Measurements from ENCODE around the gene MFAP3. TPM values are rescaled to one million over a fixed set of nuclear protein-coding genes. Genes with fewer than 3 reads are reported as not detected.

Gene MFAP3
- total and polyA plus RNA-seq, 10 of the 15 experiments (the other 5 are each of a cell fraction or from before 2014, with no cell fraction given), result 2.5 to 22.9 (median 13.4) TPM

GRCh38 chr5:154059583-154059982 is 20.8 kb downstream of the MFAP3 start (continued):
- TF ChIP-seq, protein P1, sequence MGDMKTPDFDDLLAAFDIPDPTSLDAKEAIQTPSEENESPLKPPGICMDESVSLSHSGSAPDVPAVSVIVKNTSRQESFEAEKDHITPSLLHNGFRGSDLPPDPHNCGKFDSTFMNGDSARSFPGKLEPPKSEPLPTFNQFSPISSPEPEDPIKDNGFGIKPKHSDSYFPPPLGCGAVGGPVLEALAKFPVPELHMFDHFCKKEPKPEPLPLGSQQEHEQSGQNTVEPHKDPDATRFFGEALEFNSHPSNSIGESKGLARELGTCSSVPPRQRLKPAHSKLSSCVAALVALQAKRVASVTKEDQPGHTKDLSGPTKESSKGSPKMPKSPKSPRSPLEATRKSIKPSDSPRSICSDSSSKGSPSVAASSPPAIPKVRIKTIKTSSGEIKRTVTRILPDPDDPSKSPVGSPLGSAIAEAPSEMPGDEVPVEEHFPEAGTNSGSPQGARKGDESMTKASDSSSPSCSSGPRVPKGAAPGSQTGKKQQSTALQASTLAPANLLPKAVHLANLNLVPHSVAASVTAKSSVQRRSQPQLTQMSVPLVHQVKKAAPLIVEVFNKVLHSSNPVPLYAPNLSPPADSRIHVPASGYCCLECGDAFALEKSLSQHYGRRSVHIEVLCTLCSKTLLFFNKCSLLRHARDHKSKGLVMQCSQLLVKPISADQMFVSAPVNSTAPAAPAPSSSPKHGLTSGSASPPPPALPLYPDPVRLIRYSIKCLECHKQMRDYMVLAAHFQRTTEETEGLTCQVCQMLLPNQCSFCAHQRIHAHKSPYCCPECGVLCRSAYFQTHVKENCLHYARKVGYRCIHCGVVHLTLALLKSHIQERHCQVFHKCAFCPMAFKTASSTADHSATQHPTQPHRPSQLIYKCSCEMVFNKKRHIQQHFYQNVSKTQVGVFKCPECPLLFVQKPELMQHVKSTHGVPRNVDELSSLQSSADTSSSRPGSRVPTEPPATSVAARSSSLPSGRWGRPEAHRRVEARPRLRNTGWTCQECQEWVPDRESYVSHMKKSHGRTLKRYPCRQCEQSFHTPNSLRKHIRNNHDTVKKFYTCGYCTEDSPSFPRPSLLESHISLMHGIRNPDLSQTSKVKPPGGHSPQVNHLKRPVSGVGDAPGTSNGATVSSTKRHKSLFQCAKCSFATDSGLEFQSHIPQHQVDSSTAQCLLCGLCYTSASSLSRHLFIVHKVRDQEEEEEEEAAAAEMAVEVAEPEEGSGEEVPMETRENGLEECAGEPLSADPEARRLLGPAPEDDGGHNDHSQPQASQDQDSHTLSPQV (IDR thresholded peaks at IDR 0.05), result no peak
- TF ChIP-seq FOXM1 (IDR thresholded peaks at IDR 0.05; ENCODE audit: low read depth, low read length), result no peak
- no peak for TF ChIP-seq CEBPZ (IDR thresholded peaks at IDR 0.05; ENCODE audit: low read depth, low read length)
- TF ChIP-seq, protein P2, sequence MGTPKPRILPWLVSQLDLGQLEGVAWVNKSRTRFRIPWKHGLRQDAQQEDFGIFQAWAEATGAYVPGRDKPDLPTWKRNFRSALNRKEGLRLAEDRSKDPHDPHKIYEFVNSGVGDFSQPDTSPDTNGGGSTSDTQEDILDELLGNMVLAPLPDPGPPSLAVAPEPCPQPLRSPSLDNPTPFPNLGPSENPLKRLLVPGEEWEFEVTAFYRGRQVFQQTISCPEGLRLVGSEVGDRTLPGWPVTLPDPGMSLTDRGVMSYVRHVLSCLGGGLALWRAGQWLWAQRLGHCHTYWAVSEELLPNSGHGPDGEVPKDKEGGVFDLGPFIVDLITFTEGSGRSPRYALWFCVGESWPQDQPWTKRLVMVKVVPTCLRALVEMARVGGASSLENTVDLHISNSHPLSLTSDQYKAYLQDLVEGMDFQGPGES (IDR thresholded peaks at IDR 0.05), result no peak
- TF ChIP-seq, protein P3, sequence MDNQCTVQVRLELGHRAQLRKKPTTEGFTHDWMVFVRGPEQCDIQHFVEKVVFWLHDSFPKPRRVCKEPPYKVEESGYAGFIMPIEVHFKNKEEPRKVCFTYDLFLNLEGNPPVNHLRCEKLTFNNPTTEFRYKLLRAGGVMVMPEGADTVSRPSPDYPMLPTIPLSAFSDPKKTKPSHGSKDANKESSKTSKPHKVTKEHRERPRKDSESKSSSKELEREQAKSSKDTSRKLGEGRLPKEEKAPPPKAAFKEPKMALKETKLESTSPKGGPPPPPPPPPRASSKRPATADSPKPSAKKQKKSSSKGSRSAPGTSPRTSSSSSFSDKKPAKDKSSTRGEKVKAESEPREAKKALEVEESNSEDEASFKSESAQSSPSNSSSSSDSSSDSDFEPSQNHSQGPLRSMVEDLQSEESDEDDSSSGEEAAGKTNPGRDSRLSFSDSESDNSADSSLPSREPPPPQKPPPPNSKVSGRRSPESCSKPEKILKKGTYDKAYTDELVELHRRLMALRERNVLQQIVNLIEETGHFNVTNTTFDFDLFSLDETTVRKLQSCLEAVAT (IDR thresholded peaks at IDR 0.05), result no peak
- TF ChIP-seq SREBF2 (IDR thresholded peaks at IDR 0.05; ENCODE audit: low read length), result no peak
- no peak for TF ChIP-seq CREM (IDR thresholded peaks at IDR 0.05; ENCODE audit: low read depth)
- TF ChIP-seq SMARCA5 (IDR thresholded peaks at IDR 0.05), result no peak
- TF ChIP-seq, protein P4, sequence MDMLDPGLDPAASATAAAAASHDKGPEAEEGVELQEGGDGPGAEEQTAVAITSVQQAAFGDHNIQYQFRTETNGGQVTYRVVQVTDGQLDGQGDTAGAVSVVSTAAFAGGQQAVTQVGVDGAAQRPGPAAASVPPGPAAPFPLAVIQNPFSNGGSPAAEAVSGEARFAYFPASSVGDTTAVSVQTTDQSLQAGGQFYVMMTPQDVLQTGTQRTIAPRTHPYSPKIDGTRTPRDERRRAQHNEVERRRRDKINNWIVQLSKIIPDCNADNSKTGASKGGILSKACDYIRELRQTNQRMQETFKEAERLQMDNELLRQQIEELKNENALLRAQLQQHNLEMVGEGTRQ (IDR thresholded peaks at IDR 0.05; ENCODE audit: borderline replicate concordance, low read depth, low read length), result no peak
- TF ChIP-seq KLF5 (IDR thresholded peaks at IDR 0.05; ENCODE audit: partially characterized antibody), result no peak
- TF ChIP-seq E2F4 (IDR thresholded peaks at IDR 0.05; ENCODE audit: low read depth, low read length), result no peak

All from GM12878 (cell line).